Glutamatergic neuron (in vitro differentiated cells): ENCODE measurements around the gene UMODL1. TPM values are rescaled to one million over a fixed set of nuclear protein-coding genes. Genes with fewer than 3 reads are reported as not detected.

Source experiments
- DNase-seq: peaks from one replicate; pipeline ENCODE4 v3.0.0; 2022
- H3K27ac Mint-ChIP-seq: one replicate; pipeline ENCODE4 v1.8.0; 2020; ENCODE audit warnings: mild to moderate bottlenecking, mixed read lengths, inconsistent platforms; ENCODE audit not compliant: unreplicated experiment
- H3K27me3 Mint-ChIP-seq: one replicate; pipeline ENCODE4 v1.8.0; 2020; ENCODE audit warnings: mild to moderate bottlenecking, moderate library complexity, mixed read lengths, inconsistent platforms; ENCODE audit not compliant: unreplicated experiment
- H3K36me3 Mint-ChIP-seq: one replicate; pipeline ENCODE4 v1.8.0; 2020; ENCODE audit warnings: mild to moderate bottlenecking, mixed read lengths, inconsistent platforms; ENCODE audit not compliant: unreplicated experiment
- H3K4me1 Mint-ChIP-seq: one replicate; pipeline ENCODE4 v1.8.0; 2020; ENCODE audit warnings: mild to moderate bottlenecking, low read depth, mixed read lengths, inconsistent platforms; ENCODE audit not compliant: unreplicated experiment
- H3K4me3 Mint-ChIP-seq: one replicate; pipeline ENCODE4 v1.8.0; 2020; ENCODE audit warnings: mild to moderate bottlenecking, mixed read lengths, inconsistent platforms; ENCODE audit not compliant: unreplicated experiment
- H3K9me3 Mint-ChIP-seq: one replicate; pipeline ENCODE4 v1.8.0; 2020; ENCODE audit warnings: mild to moderate bottlenecking, moderate library complexity, mixed read lengths, inconsistent platforms; ENCODE audit not compliant: unreplicated experiment
- CTCF ChIP-seq: fragments of 200-600 bp; sonication (generic); IDR thresholded peaks from one replicate; pipeline ENCODE4 v1.5.0; 2021; ENCODE audit not compliant: partially characterized antibody, unreplicated experiment
- total RNA-seq: library from RNA; stranded (reverse); fragmentation: NEBNext Ultra II Directional; extraction: Animal tissue kit (Norgen Biotek cat#: 25700); gene quantifications from one replicate; pipeline ENCODE4 v1.2.1, GENCODE V29; 2021; ENCODE audit not compliant: unreplicated experiment

Gene UMODL1
- total RNA-seq, 1 donor from 2014 or later: not detected

DNA sequence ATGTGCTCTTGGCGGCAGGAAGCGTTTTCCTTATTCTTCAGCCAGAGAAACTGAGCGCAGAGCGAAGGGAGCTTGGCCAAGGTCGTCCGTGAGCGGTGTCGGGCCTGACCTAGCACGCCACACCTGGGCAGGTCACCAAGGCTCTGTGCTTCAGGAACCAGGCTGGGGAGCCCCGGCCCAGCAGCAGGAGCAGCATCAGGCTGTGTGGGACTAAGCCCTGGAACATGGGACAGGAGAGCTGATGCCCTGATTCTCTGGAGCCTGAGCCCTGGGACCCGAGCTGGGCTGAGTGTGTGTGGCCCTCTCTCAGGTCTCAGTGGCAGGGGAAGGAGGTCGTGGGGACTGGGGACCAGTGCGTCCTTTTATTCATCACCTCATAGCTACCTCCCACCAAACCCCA lies 82.6 kb downstream of the UMODL1 start:
- no peak overlapping the region for H3K27ac Mint-ChIP-seq
- H3K27me3 Mint-ChIP-seq: peaks cover 2% of the 10 kb centered on the region
- H3K4me1 Mint-ChIP-seq: no peaks in the 10 kb centered on the region
- no peaks in the 10 kb centered on the region for H3K9me3 Mint-ChIP-seq
- no peak for DNase-seq
- no peak for TF ChIP-seq CTCF
- H3K4me3 Mint-ChIP-seq: no peak overlapping the region
- H3K36me3 Mint-ChIP-seq: no peaks in the 10 kb centered on the region

DNA sequence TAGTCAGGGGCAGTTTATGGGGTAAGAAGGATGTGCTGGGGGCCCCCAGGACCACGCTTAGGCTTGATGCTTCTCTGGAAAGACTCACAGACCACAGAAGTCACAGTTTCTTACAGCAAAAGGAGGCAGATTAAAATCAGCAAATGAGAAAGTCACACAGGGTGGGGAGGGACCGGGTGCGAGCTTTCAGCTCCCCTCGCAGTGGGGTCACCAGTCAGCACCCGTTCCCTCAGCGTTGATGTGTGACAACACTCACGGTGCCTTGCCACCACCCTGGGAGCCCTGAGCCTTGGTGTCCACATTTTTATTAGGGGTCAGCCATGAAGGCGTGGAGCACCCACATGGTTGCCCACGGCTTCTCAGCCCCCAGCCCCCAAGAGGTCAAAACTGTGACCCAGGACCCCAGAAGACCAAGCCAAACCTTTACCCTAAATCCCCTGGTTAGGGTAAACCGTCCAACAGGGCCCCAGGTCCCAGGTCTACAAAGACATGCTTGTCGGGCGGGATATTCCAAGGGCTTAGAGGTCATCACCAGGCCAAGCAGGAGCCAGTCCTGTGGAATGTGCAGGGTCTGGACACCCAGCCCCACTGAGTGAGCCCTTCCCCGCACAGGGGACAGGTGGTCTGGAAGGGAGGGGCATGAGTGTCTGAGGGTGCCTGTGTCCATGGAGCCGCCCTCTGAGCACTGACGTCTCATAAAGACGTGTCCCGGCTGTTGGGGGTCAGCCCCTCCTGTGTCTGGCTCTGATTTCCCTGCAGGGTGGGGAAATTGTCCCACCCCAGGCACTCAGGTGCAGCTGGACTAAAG lies 83.3 kb downstream of the UMODL1 start:
- DNase-seq: no peak
- no peaks in the 10 kb centered on the region for H3K4me1 Mint-ChIP-seq
- H3K36me3 Mint-ChIP-seq: no peaks in the 10 kb centered on the region
- H3K27me3 Mint-ChIP-seq: peaks cover 2% of the 10 kb centered on the region
- H3K4me3 Mint-ChIP-seq: no peak overlapping the region
- no peaks in the 10 kb centered on the region for H3K9me3 Mint-ChIP-seq
- no peak for TF ChIP-seq CTCF
- no peak overlapping the region for H3K27ac Mint-ChIP-seq

DNA sequence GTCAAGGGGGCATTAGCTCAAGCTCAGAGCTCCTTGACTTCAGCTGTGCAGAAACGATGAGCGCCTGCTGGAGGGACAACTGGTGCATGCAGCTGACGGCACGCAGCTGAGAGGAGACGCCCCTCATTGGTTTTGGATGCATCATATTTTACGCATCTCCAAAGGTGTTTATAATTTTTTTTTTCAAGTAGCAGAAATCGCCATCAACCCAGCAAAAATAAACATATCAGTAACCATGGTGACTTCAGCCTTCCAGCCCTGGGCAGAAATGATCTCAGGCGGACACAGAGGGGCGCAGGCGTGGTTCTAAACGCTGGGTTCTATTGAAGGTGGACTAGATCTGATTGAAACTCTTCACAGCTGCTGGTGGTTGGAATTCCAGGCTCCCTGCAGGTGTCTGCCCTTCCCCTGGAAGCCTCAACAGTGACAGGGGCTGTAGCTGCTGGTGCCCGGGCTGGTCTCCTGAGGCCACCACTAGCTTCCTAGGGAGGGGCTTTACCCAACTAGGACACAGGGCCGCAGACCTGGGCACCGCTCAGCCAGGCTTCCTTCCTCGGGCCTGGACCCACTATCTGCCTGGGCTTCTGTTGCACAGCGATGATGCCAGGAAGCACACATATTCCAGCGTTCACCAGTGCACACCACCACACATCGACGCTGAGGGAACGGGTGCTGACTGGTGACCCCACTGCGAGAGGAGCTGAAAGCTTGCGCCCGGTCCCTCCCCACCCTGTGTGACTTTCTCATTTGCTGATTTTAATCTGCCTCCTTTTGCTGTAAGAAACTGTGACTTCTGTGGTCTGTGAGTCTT lies 84.1 kb downstream of the UMODL1 start:
- DNase-seq: no peak
- H3K36me3 Mint-ChIP-seq: no peaks in the 10 kb centered on the region
- no peaks in the 10 kb centered on the region for H3K27me3 Mint-ChIP-seq
- no peaks in the 10 kb centered on the region for H3K4me1 Mint-ChIP-seq
- no peak for TF ChIP-seq CTCF
- H3K27ac Mint-ChIP-seq: no peak overlapping the region
- H3K9me3 Mint-ChIP-seq: no peaks in the 10 kb centered on the region
- H3K4me3 Mint-ChIP-seq: no peak overlapping the region

- no peak for DNase-seq
- no peak overlapping the region for H3K27ac Mint-ChIP-seq
- no peaks in the 10 kb centered on the region for H3K36me3 Mint-ChIP-seq
- peaks cover under 1% of the 10 kb centered on the region for H3K27me3 Mint-ChIP-seq
- TF ChIP-seq CTCF: no peak
- H3K9me3 Mint-ChIP-seq: peaks cover 4% of the 10 kb centered on the region
- peaks cover 5% of the 10 kb centered on the region for H3K4me1 Mint-ChIP-seq
- no peak overlapping the region for H3K4me3 Mint-ChIP-seq
Observed at GRCh38 chr21:42156690-42157605, 85.8 kb downstream of the UMODL1 start.
